A673 (cell line): Measurements from ENCODE around the gene POLR3K. TPM values are rescaled to one million over a fixed set of nuclear protein-coding genes. Genes with fewer than 3 reads are reported as not detected.
A peak's percentile ranks its signal among the peaks of the same experiment; 100 is the strongest.

ENCODE experiments used
- BruUV-seq: library from RNA; stranded (reverse); fragments of 400-500 nt; replicated peaks from 2 replicates; lab custom pipeline; 2021; lab: Mats Ljungman, UMichigan
- CTCF ChIA-PET: fragments of 300-600 bp; sonication (Branson Sonifier 250); formaldehyde crosslinking; loops from one replicate; lab custom pipeline; 2022; ENCODE audit warnings: antibody characterized with exemption; lab: Charles Lee
- POLR2A ChIA-PET: fragments of 300-600 bp; sonication (Branson Sonifier 250); formaldehyde crosslinking; loops from one replicate; lab custom pipeline; 2022; ENCODE audit warnings: antibody characterized with exemption; ENCODE audit not compliant: low non-redundant PET; lab: Charles Lee
- DNase-seq: peaks from one replicate; pipeline ENCODE4 v3.0.0-alpha.2; 2015; ENCODE audit warnings: low spot score
- H3K27ac ChIP-seq: fragments of 200-600 bp; sonication (generic); 2 replicates; pipeline ENCODE4 v1.5.1; 2016; ENCODE audit warnings: mixed run types, low read depth, mild to moderate bottlenecking, mixed read lengths, antibody characterized with exemption, low read length; ENCODE audit not compliant: poor library complexity, severe bottlenecking
- H3K27me3 ChIP-seq: fragments of 200-600 bp; sonication (generic); replicated peaks from 2 replicates; pipeline ENCODE4 v1.6.1; 2017; ENCODE audit warnings: mixed run types, low read depth, mild to moderate bottlenecking, mixed read lengths, antibody characterized with exemption, low read length; ENCODE audit not compliant: insufficient read depth, poor library complexity
- H3K36me3 ChIP-seq: fragments of 200-600 bp; sonication (generic); 2 replicates; pipeline ENCODE4 v1.6.1; 2016; ENCODE audit warnings: mixed run types, mild to moderate bottlenecking, mixed read lengths, antibody characterized with exemption, low read length; ENCODE audit not compliant: insufficient read depth, poor library complexity, severe bottlenecking
- H3K4me1 ChIP-seq: fragments of 200-600 bp; sonication (generic); 2 replicates; pipeline ENCODE4 v1.6.1; 2017; ENCODE audit warnings: mixed run types, mild to moderate bottlenecking, mixed read lengths, antibody characterized with exemption, low read length; ENCODE audit not compliant: insufficient read depth, poor library complexity, severe bottlenecking
- H3K4me3 ChIP-seq: fragments of 200-600 bp; sonication (generic); 2 replicates; pipeline ENCODE4 v1.5.1; 2016; ENCODE audit warnings: low read depth, mixed run types, mild to moderate bottlenecking, mixed read lengths, low read length; ENCODE audit not compliant: poor library complexity, severe bottlenecking
- H3K9me3 ChIP-seq: fragments of 200-600 bp; sonication (generic); 2 replicates; pipeline ENCODE4 v1.6.1; 2016; ENCODE audit warnings: mixed run types, low read depth, mild to moderate bottlenecking, mixed read lengths, antibody characterized with exemption, low read length; ENCODE audit not compliant: poor library complexity, severe bottlenecking
- EZH2 ChIP-seq: fragments of 200-600 bp; sonication (generic); IDR thresholded peaks from 2 replicates; pipeline ENCODE4 v1.6.1; 2017; ENCODE audit warnings: borderline replicate concordance, low read depth, mild to moderate bottlenecking, mixed read lengths, antibody characterized with exemption, low read length; ENCODE audit not compliant: poor library complexity, severe bottlenecking
- intact Hi-C: fragments of 100-400 bp; cut with micrococcal nuclease; formaldehyde crosslinking; loops from one replicate; pipeline ENCODE4 v1.10.0; 2022; ENCODE audit not compliant: unreplicated experiment
- total RNA-seq: library from RNA; stranded (reverse); gene quantifications from 2 replicates; pipeline ENCODE4 v1.2.3, GENCODE V29; 2021
- TF ChIP-seq, protein P1 (sequence below): fragments of 300-800, 200-600 bp; sonication (generic); conservative IDR thresholded peaks from 2 replicates; pipeline ENCODE4 v1.5.1; 2017; ENCODE audit warnings: low read depth, mild to moderate bottlenecking, antibody characterized with exemption, low read length, moderate library complexity, mixed read lengths

The POLR3K gene
- total RNA-seq, 1 experiment from 2014 or later, result 48.5 TPM

- intact Hi-C loops, result no loop called here
- H3K27me3 ChIP-seq, result no peaks in the 10 kb centered on the region
- TF ChIP-seq, protein P1, sequence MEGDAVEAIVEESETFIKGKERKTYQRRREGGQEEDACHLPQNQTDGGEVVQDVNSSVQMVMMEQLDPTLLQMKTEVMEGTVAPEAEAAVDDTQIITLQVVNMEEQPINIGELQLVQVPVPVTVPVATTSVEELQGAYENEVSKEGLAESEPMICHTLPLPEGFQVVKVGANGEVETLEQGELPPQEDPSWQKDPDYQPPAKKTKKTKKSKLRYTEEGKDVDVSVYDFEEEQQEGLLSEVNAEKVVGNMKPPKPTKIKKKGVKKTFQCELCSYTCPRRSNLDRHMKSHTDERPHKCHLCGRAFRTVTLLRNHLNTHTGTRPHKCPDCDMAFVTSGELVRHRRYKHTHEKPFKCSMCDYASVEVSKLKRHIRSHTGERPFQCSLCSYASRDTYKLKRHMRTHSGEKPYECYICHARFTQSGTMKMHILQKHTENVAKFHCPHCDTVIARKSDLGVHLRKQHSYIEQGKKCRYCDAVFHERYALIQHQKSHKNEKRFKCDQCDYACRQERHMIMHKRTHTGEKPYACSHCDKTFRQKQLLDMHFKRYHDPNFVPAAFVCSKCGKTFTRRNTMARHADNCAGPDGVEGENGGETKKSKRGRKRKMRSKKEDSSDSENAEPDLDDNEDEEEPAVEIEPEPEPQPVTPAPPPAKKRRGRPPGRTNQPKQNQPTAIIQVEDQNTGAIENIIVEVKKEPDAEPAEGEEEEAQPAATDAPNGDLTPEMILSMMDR, result no peak
- TF ChIP-seq EZH2, result no peak
- no peaks in the 10 kb centered on the region for H3K9me3 ChIP-seq
- no peak overlapping the region for H3K27ac ChIP-seq
- no TSS peak for BruUV-seq
- ChIA-PET CTCF (no interaction called here), POLR2A (no interaction called here)
- peaks cover 29% of the 10 kb centered on the region for H3K4me1 ChIP-seq
- DNase-seq, result no peak
- peaks cover 6% of the 10 kb centered on the region for H3K36me3 ChIP-seq
- H3K4me3 ChIP-seq, result peak overlapping the region; percentile 76
These were observed 26.0 kb upstream of the POLR3K start for GRCh38 chr16:79151-80054.

GRCh38 chr16:78444-79150 is 25.2 kb upstream of the POLR3K start:
- intact Hi-C loops, result no loop called here

GRCh38 chr16:77807-78443 is 24.5 kb upstream of the POLR3K start, which contains the start of gene MPG:
Gene MPG (plus strand): TSS chr16:78225. CDS start chr16:78310, 85 bp downstream.
- Histone ChIP-seq H3K36me3 (peaks cover 4% of the 10 kb centered on the region), H3K9me3 (no peaks in the 10 kb centered on the region), H3K27me3 (no peaks in the 10 kb centered on the region), H3K27ac (peak within 1 kb of the TSS; percentile 82), H3K4me1 (peaks cover 31% of the 10 kb centered on the region), H3K4me3 (peak within 1 kb of the TSS; percentile 76)
- peak; percentile 81 for DNase-seq
- TF ChIP-seq EZH2, result no peak
- TF ChIP-seq, protein P1, result no peak
- no TSS peak for BruUV-seq
- ChIA-PET POLR2A (no interaction called here), CTCF (interaction anchor here (0.6 to 1.4 kb wide), 3 partner anchors 12 to 29 kb away, joined by 3 to 4 read pairs (median 4); no protein-coding TSS in a partner anchor)
- intact Hi-C loops, result no loop called here

More at GRCh38 chr16:78444-79150, 25.2 kb upstream of the POLR3K start:
- no TSS peak for BruUV-seq
- H3K36me3 ChIP-seq, result peaks cover 6% of the 10 kb centered on the region
- ChIA-PET POLR2A (no interaction called here), CTCF (no interaction called here)
- H3K27ac ChIP-seq, result peak overlapping the region; percentile 82
- H3K27me3 ChIP-seq, result no peaks in the 10 kb centered on the region
- peak overlapping the region; percentile 76 for H3K4me3 ChIP-seq
- no peak for DNase-seq
- H3K4me1 ChIP-seq, result peaks cover 29% of the 10 kb centered on the region
- TF ChIP-seq EZH2, result no peak
- TF ChIP-seq, protein P1, result no peak
- no peaks in the 10 kb centered on the region for H3K9me3 ChIP-seq
